ENCODE results near the gene METAP2.
"Not testable (repeated sequence)": the region's sequence is repeated elsewhere in the genome, so short reads cannot be mapped to it uniquely, and the experiment has no call there.

METAP2 gene

GRCh38 chr12:95473884-95474659 is at the start of gene METAP2:
Gene METAP2, plus strand, starts transcription at chr12:95474152. Its CDS starts 28 bp downstream, at chr12:95474180.
- DNase-seq (ENCODE audit: low read depth): peak; percentile 85

DNA sequence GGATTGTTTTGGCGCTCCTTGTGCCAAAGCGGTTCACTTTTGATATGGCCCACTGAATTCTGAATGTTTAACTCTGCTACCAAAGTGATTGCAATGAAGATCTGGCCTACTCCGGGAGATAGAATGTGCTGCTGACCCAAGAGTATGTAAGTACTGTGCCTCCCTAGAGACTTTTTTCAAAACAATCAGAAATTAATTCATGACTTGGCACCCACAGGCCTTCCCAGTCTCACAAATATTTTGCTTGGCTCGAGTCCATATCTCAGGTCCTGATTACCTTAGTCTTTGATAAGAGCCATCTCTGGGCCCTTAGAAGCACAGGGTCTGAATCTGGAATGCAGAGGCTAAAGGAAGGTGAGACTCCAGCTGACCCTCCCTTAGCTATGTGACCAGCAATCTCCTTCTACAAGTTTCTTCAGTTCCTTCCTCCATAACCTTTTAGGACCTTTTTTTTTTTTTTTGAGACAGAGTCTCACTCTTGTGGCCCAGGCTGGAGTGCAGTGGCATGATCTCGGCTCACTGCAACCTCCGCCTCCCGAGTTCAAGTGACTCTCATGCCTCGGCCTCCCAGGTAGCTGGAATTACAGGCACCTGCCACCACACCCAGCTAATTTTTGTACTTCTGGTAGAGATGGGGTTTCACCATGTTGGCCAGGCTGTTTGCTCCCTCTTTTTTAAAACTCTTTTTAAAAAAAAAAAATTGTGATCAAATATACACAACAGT is 49.5 kb upstream of the METAP2 start:
- no peak for DNase-seq (ENCODE audit: low read depth)

GRCh38 chr12:95429172-95429510 is 44.8 kb upstream of the METAP2 start:
- DNase-seq (ENCODE audit: low read depth): no peak

DNA sequence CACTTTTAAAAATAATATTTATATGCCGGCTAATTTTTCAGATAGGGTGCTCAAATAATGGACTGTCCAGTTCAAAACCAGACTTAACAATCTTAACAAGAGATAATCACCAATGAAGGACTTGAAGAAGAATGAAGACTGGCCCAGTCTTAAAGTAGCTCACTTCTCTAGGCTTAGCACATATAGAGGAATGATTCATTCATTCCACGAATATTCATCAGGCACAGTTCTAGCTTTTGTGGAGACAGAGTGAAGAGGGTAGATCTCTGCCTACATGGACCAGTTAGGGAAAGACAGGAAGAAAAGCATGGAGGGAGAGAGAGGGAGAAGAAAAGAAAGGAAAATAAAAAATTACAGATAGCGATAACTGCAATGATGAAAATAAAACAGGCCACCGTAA is 42.8 kb upstream of the METAP2 start:
- no peak for DNase-seq (ENCODE audit: low read depth)

- no peak for DNase-seq (ENCODE audit: low read depth)
Measured at GRCh38 chr12:95435355-95435754, 38.6 kb upstream of the METAP2 start.

DNA sequence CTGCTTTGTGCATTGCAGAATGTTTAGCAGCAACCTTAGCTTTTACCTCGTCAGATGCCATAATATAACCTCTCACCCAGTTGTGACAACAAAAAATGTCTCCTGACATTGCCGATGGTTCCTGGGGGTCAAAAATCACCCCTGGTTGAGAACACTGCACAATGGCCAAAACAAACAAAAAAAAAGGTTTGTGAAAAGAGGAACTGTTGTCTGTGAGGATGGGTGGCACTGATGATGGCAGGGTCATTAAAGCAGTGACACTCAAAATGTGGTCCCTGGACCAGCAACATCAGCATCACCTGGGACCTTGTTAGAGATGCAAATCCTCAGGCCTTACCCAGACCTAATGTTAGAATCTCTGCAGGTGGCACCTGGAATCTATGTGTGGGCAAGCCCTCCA is 36.4 kb upstream of the METAP2 start:
- no peak for DNase-seq (ENCODE audit: low read depth)

- no peak for DNase-seq (ENCODE audit: low read depth)
Measured at GRCh38 chr12:95439461-95440230, 34.3 kb upstream of the METAP2 start.

- no peak for DNase-seq (ENCODE audit: low read depth)
Measured at GRCh38 chr12:95440401-95440800, 33.6 kb upstream of the METAP2 start.

- no peak for DNase-seq (ENCODE audit: low read depth)
Measured at GRCh38 chr12:95443459-95443858, 30.5 kb upstream of the METAP2 start.

- not testable (repeated sequence) for DNase-seq (ENCODE audit: low read depth)
Measured at GRCh38 chr12:95445099-95445498, 28.9 kb upstream of the METAP2 start.

DNA sequence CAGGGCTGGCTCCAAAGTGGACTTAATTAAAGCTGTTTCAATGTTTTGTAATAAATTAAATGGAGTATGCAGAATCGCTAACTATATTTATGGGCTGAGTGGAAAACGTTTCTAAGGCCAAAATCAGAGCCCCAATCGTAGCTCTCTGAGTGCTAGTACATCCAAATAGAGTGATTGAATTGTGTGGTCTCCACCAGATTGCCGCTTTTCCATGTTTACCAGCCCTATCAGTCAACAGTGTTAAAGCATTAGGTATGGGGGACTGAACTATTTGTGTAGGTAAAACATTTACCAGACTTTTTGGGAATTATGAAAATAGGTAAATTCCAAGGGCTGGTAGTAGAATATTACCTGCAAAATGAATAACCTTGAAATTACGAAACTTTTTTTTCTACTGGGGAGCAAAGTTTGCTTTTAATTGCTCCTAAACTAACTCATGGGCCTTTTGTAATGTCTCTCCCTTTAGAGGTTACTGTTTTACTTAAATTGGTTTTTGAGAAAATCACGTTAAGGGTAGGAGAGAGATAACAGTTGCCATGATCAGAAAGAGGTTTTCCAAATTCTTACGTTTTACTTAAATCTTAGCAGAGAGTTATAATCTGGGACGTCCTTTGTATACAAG is 28.0 kb upstream of the METAP2 start:
- no peak for DNase-seq (ENCODE audit: low read depth)

- DNase-seq (ENCODE audit: low read depth): no peak
Measured at GRCh38 chr12:95446506-95446900, 27.4 kb upstream of the METAP2 start.

GRCh38 chr12:95449656-95450055 is 24.3 kb upstream of the METAP2 start:
- not testable (repeated sequence) for DNase-seq (ENCODE audit: low read depth)

GRCh38 chr12:95452501-95452900 is 21.5 kb upstream of the METAP2 start:
- not testable (repeated sequence) for DNase-seq (ENCODE audit: low read depth)

DNA sequence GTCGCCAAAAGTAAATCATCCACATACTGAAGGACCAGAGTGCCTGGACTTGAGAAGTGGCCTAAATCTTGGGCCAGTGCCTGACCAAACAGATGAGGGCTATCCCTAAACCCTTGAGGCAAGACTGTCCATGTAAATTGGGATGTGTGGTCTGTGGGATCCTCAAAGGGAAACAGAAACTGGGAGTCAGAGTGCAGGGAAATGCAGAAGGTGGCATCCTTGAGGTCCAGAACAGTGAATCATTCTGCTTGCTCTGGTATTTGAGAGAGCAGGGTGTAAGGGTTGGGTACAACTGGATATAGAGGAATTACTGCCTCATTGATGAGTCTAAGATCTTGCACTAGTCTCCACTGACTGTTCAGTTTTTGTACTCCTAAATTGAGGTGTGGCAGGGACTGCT is 20.1 kb upstream of the METAP2 start:
- not testable (repeated sequence) for DNase-seq (ENCODE audit: low read depth)

GRCh38 chr12:95454780-95455215 is 19.2 kb upstream of the METAP2 start:
- not testable (repeated sequence) for DNase-seq (ENCODE audit: low read depth)

DNA sequence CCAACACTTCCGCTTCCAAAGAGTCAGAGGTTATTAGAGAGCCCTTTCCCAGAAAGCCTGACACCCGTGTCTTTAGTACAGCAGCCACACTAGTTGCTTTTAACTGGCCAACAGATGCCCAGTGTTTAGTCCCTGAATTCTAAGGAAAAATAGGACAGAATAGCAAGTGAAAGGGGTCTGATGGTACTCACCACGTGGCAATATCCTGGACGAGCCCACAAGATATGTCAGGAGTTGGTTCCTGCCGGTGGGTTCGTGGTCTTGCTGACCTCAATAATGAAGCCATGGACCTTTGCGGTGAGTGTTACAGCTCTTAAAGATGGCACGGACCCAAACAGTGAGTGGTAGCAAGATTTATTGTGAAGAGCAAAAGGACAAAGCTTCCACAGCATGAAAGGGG is 16.3 kb upstream of the METAP2 start:
- not testable (repeated sequence) for DNase-seq (ENCODE audit: low read depth)

GRCh38 chr12:95458761-95459160 is 15.2 kb upstream of the METAP2 start:
- no peak for DNase-seq (ENCODE audit: low read depth)

- DNase-seq (ENCODE audit: low read depth): no peak
Measured at GRCh38 chr12:95459310-95459709, 14.6 kb upstream of the METAP2 start.

DNA sequence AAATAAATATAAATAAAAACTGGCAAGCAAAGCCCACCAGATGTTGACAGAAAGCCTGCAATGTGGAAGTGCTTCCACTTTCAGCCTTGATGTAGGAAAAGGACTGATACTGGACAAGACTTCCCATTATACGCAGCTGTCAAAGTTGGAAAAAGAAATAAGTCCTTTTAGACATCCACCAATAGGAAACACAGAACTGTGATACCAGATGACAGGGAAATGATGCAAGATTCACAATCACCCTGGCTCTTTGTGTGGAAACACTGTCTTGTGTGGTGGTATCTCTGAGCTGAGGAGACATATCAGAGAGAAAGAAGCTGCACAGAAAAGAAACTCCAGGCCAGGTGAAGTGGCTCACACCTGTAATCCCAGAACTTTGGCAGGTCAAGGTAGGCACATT is 13.8 kb upstream of the METAP2 start:
- no peak for DNase-seq (ENCODE audit: low read depth)

DNA sequence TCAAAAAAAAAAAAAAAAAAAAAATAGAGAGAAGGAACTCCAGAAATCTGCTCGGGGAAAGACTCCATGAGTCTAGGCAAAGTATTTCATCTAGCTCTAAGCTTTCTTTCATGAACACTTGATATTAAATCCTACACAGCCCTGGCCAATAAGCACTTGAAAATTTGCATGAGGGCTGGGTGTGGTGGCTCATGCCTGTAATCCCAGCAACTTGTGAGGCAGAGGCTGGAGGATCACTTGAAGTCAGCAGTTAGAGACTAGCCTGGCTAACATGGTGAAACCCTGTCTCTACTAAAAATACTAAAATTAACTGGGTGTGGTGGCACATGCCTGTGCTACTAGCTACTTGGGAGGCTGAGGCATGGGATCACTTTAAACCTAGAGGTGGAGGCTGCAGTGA is 13.1 kb upstream of the METAP2 start:
- no peak for DNase-seq (ENCODE audit: low read depth)

GRCh38 chr12:95462081-95462480 is 11.9 kb upstream of the METAP2 start:
- DNase-seq (ENCODE audit: low read depth): no peak
